ENCODE measurements around the gene RUFY4. TPM values are rescaled to one million over a fixed set of nuclear protein-coding genes. Genes with fewer than 3 reads are reported as not detected.
A peak's percentile ranks its signal among the peaks of the same experiment; 100 is the strongest.

RUFY4 gene
- total and polyA plus RNA-seq, 12 donors = 0.21 TPM; not detected in 11

- Histone ChIP-seq H3K4me3 (no peak overlapping the region), H3K36me3 (no peaks in the 10 kb centered on the region), H3K27me3 (peaks cover 0 to 12% (median 0%) of the 10 kb centered on the region in 7 donors), H3K27ac (no peak overlapping the region), H3K4me1 (peaks cover 0 to 11% (median 0%) of the 10 kb centered on the region in 9 donors), H3K9me3 (no peaks in the 10 kb centered on the region)
- no peak for TF ChIP-seq CTCF (IDR thresholded peaks at IDR 0.05)
- DNase-seq (no peak), ATAC-seq (no peak)
- WGBS, 2 donors = 69 to 73% methylated on average over 5 of the region's 5 CpGs
- intact Hi-C loops (cut with DNase I) = loop anchor here in 4 of 10 donors (10.0 kb wide), 1 partner anchor 275 kb away; no protein-coding TSS in a partner anchor
Measured at GRCh38 chr2:218060118-218060517, 8.9 kb upstream of the RUFY4 start.

- no peak overlapping the region for H3K27ac ChIP-seq
- no peak overlapping the region for H3K4me3 ChIP-seq
- WGBS, 2 donors = 96% methylated on average over 7 of the region's 7 CpGs
- TF ChIP-seq CTCF (IDR thresholded peaks at IDR 0.05) = no peak
- peaks cover 0 to 11% (median 0%) of the 10 kb centered on the region in 9 donors for H3K4me1 ChIP-seq
- DNase-seq = no peak
- no peak for ATAC-seq
- intact Hi-C loops (cut with DNase I) = loop anchor here in 4 of 10 donors (10.0 kb wide), 1 partner anchor 276 kb away; no protein-coding TSS in a partner anchor
- H3K36me3 ChIP-seq = no peaks in the 10 kb centered on the region
- H3K27me3 ChIP-seq = peaks cover 0 to 10% (median 0%) of the 10 kb centered on the region in 7 donors
- H3K9me3 ChIP-seq = no peaks in the 10 kb centered on the region
Measured at GRCh38 chr2:218060950-218061660, 7.9 kb upstream of the RUFY4 start.

GRCh38 chr2:218063486-218063885 lies 5.6 kb upstream of the RUFY4 start:
- Histone ChIP-seq H3K4me1 (peaks cover 0 to 22% (median under 1%) of the 10 kb centered on the region in 9 donors), H3K36me3 (no peaks in the 10 kb centered on the region), H3K4me3 (no peak overlapping the region), H3K9me3 (no peaks in the 10 kb centered on the region), H3K27ac (no peak overlapping the region), H3K27me3 (peaks cover 0 to 18% (median 4%) of the 10 kb centered on the region in 7 donors)
- ATAC-seq (no peak), DNase-seq (no peak)
- WGBS, 2 donors = 90 to 94% methylated on average over 5 of the region's 5 CpGs
- intact Hi-C loops (cut with DNase I) = loop anchor here in 4 of 10 donors (10.0 kb wide), 1 partner anchor 279 kb away; no protein-coding TSS in a partner anchor
- no peak for TF ChIP-seq CTCF (IDR thresholded peaks at IDR 0.05)

GRCh38 chr2:218063896-218064295 lies 5.2 kb upstream of the RUFY4 start:
- Histone ChIP-seq H3K4me1 (peaks cover 0 to 24% (median 4%) of the 10 kb centered on the region in 9 donors), H3K27me3 (peaks cover 0 to 20% (median 0%) of the 10 kb centered on the region in 7 donors), H3K36me3 (no peaks in the 10 kb centered on the region), H3K27ac (peak overlapping the region in 1 of 10 donors; percentile 36), H3K9me3 (no peaks in the 10 kb centered on the region), H3K4me3 (no peak overlapping the region)
- no peak for DNase-seq
- ATAC-seq = no peak
- intact Hi-C loops (cut with DNase I) = loop anchor here in 4 of 10 donors (10.0 kb wide), 1 partner anchor 279 kb away; no protein-coding TSS in a partner anchor
- WGBS, 2 donors = 95 to 99% methylated on average over 6 of the region's 6 CpGs
- TF ChIP-seq CTCF (IDR thresholded peaks at IDR 0.05) = no peak

Data from heart right ventricle (tissue), 16 donors.